Measurements from ENCODE around the gene DAB1.

The DAB1 gene

GRCh38 chr1:56954664-56955063 lies 469.2 kb downstream of the DAB1 start:
- no peak for DNase-seq (ENCODE audit: extremely low read depth, low read depth)
- TF ChIP-seq CTCF (IDR thresholded peaks at IDR 0.05; ENCODE audit: low read depth, low read length) = no peak

GRCh38 chr1:56953386-56953785 lies 470.5 kb downstream of the DAB1 start:
- no peak for DNase-seq (ENCODE audit: extremely low read depth, low read depth)
- no peak for TF ChIP-seq CTCF (IDR thresholded peaks at IDR 0.05; ENCODE audit: low read depth, low read length)

GRCh38 chr1:56952501-56952900 lies 471.4 kb downstream of the DAB1 start:
- TF ChIP-seq CTCF (IDR thresholded peaks at IDR 0.05; ENCODE audit: low read depth, low read length) = no peak
- DNase-seq (ENCODE audit: extremely low read depth, low read depth) = no peak

- peak; percentile 14 for DNase-seq (ENCODE audit: extremely low read depth, low read depth)
- no peak for TF ChIP-seq CTCF (IDR thresholded peaks at IDR 0.05; ENCODE audit: low read depth, low read length)
Measured at GRCh38 chr1:56948403-56949023, 475.3 kb downstream of the DAB1 start.
